DMS53 (cell line): ENCODE results near the gene IRF2BP1.
"Not testable (repeated sequence)": the region's sequence is repeated elsewhere in the genome, so short reads cannot be mapped to it uniquely, and the experiment has no call there.

ENCODE experiments used
- DNase-seq: peaks from one replicate; lab custom pipeline; 2025; lab: John Stamatoyannopoulos, UW

IRF2BP1 gene

DNA sequence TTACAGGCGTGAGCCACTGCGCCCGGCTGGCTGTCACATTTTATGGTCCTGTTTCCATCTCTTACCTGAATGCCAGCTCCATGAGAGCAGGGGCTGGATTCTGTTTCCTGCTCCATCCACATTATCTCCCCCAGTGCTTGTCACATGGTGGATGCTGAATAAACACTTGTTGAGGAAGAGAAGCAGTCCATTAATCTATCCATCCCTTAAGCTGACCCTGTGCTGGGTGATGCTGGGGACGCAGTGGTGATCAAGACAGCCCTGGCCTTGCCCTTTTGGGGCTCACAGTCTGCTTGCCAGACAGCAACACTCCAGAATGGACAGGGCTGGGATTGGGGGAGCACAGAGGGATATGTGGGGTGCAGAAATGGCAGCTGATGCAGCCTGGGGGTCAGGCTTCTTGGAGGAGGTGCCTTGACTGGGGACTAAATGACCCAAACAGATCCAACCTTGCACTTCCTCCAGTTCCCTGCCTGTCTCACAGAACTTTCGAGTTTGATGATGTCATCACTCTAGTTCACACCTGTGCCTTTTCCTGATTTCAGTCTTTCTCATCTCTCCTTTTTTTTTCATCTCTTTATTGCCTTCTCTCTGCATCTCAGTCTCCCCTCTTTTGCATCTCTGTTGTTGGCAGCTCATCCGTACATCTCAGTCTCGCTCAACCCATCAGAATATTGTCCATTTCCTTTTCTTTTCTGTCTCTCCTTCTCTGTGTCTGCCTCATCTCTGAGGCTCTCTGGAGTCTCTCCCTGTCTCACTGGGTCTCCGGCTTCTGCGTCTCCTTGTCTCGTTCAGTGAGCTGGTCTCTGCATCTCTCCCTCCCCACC, 4.6 kb downstream of the IRF2BP1 start:
- DNase-seq = peak; percentile 90

DNA sequence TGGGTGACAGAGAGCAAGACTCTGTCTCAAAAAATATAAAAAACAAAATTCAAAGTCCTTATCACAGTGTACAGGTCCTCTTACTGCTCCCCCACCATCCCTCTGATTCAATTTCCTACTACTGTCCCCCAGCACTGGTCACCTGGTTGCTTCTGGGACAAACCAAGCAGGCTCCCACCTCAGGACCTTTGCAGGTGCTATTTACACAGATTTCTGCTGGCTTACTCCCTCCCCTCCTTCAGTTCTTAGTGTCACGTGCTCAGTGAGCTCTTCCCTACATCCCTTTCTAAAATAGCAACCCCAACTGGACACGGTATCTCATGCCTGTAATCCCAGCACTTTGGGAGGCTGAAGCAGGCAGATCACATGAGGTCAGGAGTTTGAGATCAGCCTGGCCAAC, 6.0 kb downstream of the IRF2BP1 start:
- no peak for DNase-seq

DNA sequence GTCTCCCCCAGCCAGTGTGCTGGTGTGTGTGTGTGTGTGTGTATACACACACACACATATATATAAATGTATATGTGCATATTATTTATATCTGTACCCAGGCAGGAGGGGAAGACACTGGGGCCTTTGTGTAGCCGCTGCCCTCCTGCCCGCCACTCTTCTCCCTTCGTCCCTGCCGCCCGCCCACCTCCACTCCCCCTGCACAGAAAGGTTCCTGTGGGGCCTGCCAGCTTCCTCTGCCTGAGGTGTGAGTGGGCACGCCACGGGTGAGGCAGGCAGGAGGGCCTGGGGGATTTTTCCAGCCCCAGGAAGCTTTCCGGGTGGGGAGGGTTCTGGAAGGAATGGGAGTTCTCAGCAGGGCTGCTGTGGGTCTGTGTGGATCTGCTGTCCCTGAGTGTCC, 6.9 kb downstream of the IRF2BP1 start:
- DNase-seq = no peak

DNA sequence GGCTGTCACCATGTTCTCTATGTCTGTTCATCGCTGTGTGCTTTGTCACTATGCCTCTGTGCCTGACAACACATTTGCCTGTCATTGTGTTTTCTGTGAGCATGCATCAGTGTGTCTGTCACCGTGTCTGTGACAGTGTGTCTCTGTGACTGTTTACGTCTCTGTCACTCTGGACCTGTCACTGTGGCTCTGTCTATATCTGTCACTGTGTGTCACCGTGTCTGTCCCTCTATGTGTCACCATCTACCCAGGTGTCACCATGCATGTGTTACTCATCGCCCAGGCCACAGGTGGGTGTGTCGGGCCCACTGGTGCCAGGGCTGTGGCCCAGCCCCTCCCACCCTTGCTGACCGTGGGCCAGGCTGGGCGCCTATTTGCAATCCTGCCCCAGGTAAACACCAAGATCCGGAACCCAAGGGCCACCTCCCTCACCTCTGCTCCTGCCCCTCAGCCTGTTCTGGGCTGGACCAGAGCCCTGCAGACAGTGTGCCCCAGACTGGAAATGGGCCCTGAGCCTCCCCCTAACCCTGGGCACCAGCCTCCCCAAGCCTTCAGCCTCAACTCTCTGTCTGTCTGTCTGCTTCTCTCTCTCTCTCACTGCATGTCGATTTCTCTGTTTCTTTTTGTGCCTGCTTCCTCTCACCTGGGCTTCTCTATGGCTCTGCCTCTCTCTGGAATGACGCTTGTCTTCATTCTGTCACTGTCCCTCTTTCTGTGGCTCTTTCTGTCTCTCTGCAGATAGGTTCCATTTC, 7.7 kb downstream of the IRF2BP1 start:
- DNase-seq = peak; percentile 90

DNA sequence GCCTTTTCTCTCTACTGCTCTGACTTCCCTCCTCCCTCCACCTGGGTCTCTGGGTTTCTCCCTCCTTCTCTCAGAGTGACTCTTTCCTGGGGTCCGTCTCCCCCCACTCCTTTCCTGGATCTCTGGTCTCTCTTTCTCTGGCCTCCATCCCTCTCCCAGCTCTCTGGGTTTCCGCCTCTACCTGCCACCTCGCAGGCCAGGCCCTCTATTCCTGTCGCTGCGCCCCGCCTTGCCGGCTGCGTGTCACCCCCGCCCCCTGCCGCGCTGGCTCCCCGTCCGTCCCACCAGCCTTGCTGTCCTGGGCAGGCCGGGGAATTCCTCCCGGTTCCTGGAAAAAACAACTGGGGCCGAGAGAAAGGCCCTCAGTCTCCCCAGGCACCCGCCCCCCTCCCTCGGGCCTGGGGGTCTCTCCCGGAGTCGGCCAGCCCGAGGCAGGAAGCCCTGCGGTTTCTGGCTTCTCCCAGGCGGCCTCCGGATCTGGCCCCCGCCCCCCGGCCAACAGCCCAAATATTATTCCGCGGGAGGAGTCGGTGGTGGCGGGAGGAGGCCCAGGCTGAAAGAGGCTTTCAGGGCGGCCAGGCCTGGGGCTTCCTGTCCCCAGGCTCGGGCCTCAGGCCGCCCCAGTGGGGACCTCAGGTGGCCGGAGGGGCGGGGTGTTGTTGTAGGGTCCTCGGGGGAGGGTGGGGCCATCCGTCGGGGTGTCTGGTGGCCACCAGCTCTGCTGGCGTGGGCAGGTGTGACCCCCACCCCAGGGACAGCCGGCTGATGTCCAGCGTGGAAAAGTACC, 9.3 kb downstream of the IRF2BP1 start:
- no peak for DNase-seq

DNA sequence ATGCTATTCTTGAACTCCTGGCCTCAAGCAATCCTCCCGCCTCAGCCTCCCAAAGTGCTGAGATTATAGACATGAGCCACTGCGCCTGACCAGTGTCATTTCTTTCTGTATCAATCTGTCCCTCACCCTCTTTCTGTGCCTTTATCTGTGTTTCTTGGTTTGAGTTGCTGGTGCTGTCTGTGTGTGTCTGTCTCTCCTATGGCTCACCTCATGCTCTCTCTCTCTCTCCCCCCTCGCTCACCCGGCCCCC, 9.9 kb downstream of the IRF2BP1 start:
- DNase-seq = no peak

DNA sequence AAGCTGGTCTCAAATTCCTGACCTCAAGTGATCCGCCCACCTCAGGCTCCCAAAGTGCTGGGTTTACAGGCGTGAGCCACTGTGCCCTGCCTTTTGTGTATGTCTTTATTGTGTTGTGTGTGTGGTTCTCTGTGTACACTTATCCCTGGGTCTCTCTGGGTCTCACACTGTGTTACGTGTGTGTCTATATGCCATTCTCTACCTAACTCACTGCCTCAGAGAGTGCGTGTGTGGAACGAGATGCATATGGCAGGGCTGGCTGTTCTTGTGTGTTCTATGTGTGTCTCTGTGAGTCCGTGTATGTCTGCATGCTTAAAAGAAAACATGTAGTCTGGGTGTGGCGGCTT, 11.3 kb downstream of the IRF2BP1 start:
- no peak for DNase-seq

DNA sequence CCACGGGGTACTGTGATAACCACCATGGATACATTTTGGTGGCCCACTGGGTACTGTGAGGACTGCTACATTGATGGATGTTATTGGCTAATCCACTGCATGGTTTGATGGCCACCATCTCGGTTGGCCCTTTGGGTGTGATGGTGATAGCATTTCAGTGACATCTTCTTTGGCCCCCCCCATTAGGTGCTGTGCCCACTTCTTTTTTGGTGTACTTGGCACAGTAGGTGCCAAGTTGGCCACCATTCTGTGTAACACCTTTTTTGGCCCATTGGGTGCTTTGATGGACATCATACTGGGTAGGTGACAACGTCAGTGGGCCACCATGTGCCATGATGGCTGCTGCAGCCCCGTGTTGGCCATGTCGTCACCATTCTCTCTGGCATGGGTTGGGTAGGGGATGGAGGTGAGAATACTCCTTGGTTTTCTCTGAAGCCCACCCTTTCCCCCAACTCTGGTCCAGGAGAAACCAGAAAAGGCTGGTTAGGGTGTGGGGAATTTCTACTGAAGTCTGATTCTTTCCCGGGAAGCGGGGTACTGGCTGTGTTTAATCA, 12.6 kb downstream of the IRF2BP1 start:
- no peak for DNase-seq

DNA sequence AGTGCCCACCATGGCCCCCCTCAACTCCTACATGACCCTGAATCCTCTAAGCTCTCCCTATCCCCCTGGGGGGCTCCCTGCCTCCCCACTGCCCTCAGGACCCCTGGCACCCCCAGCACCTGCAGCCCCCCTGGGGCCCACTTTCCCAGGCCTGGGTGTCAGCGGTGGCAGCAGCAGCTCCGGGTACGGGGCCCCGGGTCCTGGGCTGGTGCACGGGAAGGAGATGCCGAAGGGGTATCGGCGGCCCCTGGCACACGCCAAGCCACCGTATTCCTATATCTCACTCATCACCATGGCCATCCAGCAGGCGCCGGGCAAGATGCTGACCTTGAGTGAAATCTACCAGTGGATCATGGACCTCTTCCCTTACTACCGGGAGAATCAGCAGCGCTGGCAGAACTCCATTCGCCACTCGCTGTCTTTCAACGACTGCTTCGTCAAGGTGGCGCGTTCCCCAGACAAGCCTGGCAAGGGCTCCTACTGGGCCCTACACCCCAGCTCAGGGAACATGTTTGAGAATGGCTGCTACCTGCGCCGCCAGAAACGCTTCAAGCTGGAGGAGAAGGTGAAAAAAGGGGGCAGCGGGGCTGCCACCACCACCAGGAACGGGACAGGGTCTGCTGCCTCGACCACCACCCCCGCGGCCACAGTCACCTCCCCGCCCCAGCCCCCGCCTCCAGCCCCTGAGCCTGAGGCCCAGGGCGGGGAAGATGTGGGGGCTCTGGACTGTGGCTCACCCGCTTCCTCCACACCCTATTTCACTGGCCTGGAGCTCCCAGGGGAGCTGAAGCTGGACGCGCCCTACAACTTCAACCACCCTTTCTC, 13.6 kb downstream of the IRF2BP1 start:
- no peak for DNase-seq

DNA sequence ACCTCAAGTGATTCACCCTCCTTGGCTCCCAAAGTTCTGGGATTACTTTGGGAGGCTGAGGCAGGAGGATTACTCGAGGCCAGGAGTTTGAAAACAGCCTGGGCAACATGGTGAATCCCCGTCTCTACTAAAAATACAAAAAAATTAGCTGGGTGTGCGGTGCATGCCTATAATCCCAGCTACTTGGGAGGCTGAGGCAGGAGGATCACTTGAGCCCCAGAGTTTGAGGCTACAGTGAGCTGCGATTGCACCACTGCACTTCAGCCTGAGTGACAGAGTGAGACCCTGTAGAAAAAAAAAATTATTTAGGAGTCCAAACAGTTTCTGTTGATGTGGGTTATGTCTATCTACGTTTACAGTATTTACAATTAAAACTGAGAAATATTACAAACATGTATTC, 15.1 kb downstream of the IRF2BP1 start:
- no peak for DNase-seq

DNA sequence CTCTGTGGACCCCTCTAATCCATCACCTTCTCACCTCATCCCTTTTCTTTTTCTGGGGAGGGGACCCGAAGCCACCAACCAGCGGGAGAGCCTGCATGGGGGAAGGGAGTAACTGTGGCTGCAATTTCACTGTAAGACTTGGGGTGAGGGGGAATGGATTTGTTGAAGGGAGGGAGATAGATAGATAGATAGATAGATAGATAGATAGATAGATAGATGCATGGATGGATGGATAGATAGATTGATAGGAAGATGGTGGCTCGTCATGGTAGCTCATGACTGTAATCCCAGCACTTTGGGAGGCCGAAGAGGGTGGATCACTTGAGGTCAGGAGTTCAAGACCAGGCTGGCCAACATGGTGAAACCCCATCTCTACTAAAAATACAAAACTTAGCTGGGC, 18.7 kb downstream of the IRF2BP1 start:
- DNase-seq = not testable (repeated sequence)

DNA sequence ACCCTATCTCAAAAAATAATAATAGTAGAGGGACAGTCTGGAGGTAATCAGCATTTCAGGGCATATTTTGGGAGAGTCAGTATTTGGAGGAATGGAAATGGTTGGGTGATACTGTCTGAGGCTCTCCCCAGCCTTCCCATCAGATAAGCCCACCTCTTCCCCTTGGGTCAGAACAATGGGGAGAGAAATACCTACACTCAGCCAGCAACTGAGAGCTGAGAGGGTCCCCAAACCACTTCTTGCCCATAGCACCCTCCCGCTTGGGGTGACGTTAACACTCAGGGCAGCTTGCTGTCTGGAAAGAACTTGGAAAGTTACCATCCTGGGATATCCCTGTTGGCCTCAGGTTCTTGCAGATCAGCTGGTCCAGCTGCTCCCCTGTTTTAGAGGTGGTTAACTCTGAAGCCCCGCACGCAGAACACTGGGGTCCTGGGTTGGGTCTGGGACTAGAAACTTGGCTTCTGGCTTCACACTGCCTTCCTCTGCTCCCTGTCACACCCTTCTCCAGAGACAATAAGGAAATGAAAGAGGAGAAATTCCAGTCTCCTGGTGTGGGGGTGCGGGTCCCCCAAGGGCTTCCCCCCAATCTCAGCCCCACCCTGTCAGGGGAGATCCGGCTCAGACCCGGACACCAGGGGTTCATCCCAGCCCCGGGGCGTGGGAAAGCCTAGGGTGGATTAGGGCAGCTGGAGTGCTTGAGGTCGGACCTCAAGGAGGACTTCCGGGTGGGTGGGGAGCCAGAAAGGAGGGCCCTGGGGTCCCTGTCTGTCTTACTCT, 19.4 kb downstream of the IRF2BP1 start:
- DNase-seq = no peak

DNA sequence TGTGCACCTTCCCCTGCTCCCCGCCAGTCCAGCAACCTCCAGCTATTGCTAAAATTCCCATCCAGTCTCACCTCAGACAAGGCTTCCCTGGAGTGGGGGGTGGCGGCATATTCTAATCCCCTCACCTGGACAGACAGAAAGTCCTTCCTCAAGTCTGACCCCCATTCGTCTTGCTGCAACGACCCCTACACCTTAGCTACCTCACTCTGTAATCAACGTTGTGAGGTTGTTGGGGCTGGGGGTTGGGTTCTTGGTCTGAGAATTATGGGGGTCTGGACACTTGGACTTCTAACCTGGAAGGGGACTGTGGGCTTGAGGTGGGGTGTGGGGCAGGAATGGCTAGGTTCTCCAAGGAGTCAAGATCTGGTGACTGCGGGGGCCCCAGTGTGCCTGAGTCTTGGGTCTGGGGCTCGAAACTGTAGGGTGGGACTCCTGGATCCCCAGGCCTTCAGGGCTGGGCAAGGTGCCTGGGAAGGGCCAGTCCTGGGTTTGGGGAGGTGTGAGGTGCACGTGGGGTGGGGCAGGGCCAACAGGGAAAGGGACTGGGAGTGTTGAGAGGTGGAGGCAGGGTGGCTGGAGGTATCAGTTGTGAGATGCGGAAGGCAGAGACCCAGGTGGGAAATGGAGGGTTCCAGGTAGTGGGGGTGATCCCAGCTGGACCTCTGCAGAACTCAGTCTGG, 20.5 kb downstream of the IRF2BP1 start:
- DNase-seq = peak; percentile 23

DNA sequence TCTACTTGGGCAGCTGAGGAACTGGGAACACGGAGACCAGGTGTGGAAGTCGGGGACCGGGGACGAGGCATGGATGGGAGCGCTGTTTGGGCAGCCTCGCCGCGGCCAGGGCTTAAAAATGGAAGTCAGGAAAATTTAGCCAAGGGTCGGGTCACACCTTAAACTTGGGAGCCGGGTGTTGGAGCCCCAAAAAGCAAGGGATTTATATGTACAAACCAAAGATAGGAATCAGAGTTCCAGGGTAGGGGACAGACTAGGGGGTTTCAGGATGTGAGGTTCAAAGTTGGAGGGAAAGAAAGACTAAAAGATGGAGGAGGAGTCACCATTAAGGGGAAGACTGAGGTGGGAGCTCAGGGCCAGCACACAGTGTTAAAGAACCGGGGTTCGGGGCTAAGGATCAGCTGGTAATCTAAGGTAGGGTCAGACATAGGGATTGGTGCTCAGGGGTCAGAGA, 21.3 kb downstream of the IRF2BP1 start:
- DNase-seq = no peak

DNA sequence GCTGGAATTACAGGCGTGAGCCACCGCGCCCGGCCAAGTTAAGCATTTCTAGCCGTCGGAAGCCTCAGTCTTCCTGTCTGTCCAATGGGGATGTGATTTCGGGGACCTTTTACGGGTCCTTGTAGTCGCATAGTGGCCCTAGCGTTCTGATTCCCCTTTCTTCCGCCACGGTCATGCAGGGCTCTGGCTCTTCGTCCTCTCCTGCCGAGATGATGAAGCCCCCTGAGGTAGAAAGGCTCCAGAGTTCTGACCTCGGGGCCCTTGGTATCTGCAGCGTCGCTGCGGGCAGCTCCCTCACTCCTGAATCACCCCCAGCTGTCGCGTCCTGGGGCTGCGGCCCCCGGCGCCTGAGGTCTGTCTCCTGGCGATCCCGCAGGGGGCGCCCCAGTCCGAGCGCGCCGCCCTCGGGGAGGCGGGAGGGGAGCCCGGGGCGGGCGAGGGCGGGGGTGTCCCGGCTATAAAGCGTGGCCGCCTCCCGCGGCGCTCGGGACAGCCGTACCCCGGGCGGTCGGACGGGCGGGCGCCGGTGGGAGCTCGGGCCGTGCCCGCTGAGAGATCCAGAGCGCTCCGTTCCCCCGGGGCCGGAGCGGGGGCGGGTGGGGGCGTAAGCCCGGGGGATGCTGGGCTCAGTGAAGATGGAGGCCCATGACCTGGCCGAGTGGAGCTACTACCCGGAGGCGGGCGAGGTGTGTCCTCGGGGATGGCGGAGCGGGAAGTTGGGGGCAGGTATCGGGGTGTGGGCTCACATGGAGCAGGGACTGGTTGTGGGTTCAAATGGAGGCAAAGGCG, 21.9 kb downstream of the IRF2BP1 start, which contains the start of gene FOXA3:
TSS of gene FOXA3 (plus strand) at position 487 of the 789 bp plus-strand sequence. CDS start at position 618, 131 bp downstream.
- DNase-seq = peak; percentile 92

DNA sequence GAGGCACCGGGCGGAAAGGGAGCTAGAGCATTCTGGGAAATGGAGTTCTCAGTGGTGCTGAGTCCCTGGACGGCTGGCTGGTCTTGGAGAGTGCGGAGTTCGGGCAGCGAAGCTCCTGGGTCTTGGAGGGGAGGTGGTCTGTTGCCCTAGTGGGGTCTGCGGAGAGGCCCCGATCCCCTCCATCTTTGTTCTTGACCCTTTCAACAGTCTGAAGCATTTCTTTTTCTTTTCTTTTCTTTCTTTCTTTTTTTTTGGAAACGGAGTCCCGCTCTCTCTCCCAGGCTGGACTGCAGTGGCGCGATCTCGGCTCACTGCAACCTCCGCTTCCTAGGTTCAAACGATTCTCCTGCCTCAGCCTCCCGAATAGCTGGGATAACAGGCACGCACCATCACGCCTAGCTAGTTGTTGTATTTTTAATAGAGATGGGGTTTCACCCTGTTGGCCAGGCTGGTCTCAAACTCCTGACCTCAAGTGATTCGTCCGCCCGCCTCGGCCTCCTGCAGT, 22.6 kb downstream of the IRF2BP1 start:
- DNase-seq = no peak

DNA sequence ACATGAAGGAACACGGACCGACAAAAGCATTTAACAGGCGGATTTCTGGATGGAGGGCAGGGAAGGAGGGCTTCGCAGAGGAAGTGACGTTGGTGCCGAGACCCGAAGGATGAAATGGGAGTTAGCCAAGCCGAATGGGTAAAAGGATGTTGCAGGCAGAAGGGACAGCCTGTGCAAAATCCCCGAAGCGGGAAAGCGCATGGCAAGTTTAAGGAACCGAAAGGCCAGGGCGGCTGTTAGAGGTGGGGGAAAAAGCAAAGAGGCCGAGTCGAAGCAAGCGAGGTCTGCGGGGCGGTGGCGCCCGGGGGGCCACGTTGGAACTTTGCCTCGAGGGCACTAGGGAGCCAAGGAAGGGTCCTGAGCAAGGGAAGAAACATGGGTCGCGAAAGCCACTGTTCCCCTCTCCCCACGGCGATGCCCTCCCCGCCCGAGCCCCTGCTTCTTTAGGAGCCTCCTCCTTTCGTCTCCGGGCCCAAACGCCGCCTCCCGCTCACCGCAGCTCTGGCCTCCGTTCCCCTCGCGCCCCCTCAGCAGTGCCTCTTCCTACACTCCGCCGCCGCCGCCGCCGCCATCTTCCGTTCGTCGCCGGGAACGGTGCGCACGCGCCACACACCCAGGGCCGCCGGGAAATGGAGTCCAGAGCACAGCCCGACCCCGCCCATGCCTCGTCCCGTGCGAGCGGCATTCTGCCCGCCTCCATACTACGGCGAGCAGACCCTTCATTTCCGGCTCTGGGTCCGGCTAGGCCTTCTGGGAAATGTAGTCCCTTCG, 23.2 kb downstream of the IRF2BP1 start, which contains the start of gene SYMPK:
TSS of gene SYMPK (minus strand) at position 584 of the 771 bp plus-strand sequence. CDS start 8,652 bp downstream, outside the sequence.
- peak; percentile 100 for DNase-seq

DNA sequence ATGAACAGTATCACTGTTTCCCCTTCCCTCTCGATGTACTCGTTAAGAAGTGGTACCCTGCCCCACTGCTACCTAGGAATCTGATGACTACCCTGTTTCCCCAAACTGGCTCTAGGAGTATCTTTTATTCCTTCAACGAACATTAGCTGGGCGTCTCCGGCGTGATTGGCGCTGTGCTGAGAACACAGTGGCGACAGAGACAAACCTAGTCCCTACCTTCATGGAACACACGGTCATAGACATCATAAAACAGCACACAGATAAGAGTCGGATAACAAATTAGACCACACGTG, 23.7 kb downstream of the IRF2BP1 start:
- no peak for DNase-seq
